Umbilical cord (tissue), 2 donors: ENCODE measurements around the gene OR51A4. TPM values are rescaled to one million over a fixed set of nuclear protein-coding genes. Genes with fewer than 3 reads are reported as not detected.
"Not testable (repeated sequence)": the region's sequence is repeated elsewhere in the genome, so short reads cannot be mapped to it uniquely, and the experiment has no call there.

Experiments used
- DNase-seq: peaks from one replicate; pipeline ENCODE4 v3.0.0-alpha.2; 2015; ENCODE audit warnings: low spot score
- total RNA-seq: library from RNA; depleted of rRNA; stranded (reverse); fragments of >200 nt; gene quantifications from one replicate; pipeline ENCODE4 v1.2.3, GENCODE V29; 2014; ENCODE audit warnings: low replicate concordance; ENCODE audit not compliant: insufficient read depth

OR51A4 gene
- 9.9 TPM for total RNA-seq

GRCh38 chr11:4947505-4947904, at the start of gene OR51A4:
Gene OR51A4, minus strand, starts transcription at chr11:4947605. Its CDS starts 505 bp downstream, at chr11:4947100.
- DNase-seq, result no peak

GRCh38 chr11:4994551-4994950, 47.1 kb upstream of the OR51A4 start, which contains the start of gene OR51L1:
Gene OR51L1, plus strand, starts transcription at chr11:4994851. Its CDS starts 4,132 bp downstream, at chr11:4998983.
- DNase-seq, result no peak

GRCh38 chr11:4991060-4991459, 43.7 kb upstream of the OR51A4 start:
- DNase-seq, result peak; percentile 12

- DNase-seq, result no peak
Observed at GRCh38 chr11:4983841-4984240, 36.4 kb upstream of the OR51A4 start.

GRCh38 chr11:4982678-4983077, 35.3 kb upstream of the OR51A4 start:
- no peak for DNase-seq

- no peak for DNase-seq
Observed at GRCh38 chr11:4979036-4979435, 31.6 kb upstream of the OR51A4 start.

- DNase-seq, result no peak
Observed at GRCh38 chr11:4975436-4975835, 28.0 kb upstream of the OR51A4 start.

GRCh38 chr11:4962816-4963215, 15.4 kb upstream of the OR51A4 start:
- peak; percentile 60 for DNase-seq

GRCh38 chr11:4960877-4961276, 13.5 kb upstream of the OR51A4 start:
- DNase-seq, result no peak

- no peak for DNase-seq
Observed at GRCh38 chr11:4957396-4957795, 10.0 kb upstream of the OR51A4 start.

GRCh38 chr11:4955613-4956012, 8.2 kb upstream of the OR51A4 start, which contains the start of gene OR51A2:
Gene OR51A2, minus strand, starts transcription at chr11:4955713. Its CDS starts 0 bp downstream, at chr11:4955713.
- DNase-seq, result not testable (repeated sequence)

- no peak for DNase-seq
Observed at GRCh38 chr11:4936745-4937144, 10.7 kb downstream of the OR51A4 start.

GRCh38 chr11:4932751-4933150, 14.7 kb downstream of the OR51A4 start:
- DNase-seq, result no peak

GRCh38 chr11:4926608-4927007, 20.8 kb downstream of the OR51A4 start:
- peak; percentile 68 for DNase-seq

GRCh38 chr11:4924239-4924638, 23.2 kb downstream of the OR51A4 start, which contains the start of gene OR51G1:
Gene OR51G1, minus strand, starts transcription at chr11:4924339. Its CDS starts 0 bp downstream, at chr11:4924339.
- no peak for DNase-seq

- no peak for DNase-seq
Observed at GRCh38 chr11:4922304-4922703, 25.1 kb downstream of the OR51A4 start.

- no peak for DNase-seq
Observed at GRCh38 chr11:4921796-4922195, 25.6 kb downstream of the OR51A4 start.

- no peak for DNase-seq
Observed at GRCh38 chr11:4919250-4919649, 28.2 kb downstream of the OR51A4 start, which contains the start of gene OR51G2. Gene OR51G2, minus strand, starts transcription at chr11:4919350. Its CDS starts 3,687 bp downstream, at chr11:4915663.

- no peak for DNase-seq
Observed at GRCh38 chr11:4916581-4916980, 30.8 kb downstream of the OR51A4 start.

GRCh38 chr11:4903484-4903883, 43.9 kb downstream of the OR51A4 start, which contains the start of gene OR51A7:
Gene OR51A7, plus strand, starts transcription at chr11:4903783. Its CDS starts 3,587 bp downstream, at chr11:4907370.
- DNase-seq, result no peak
